ENCODE data around the gene HDAC4. TPM values are rescaled to one million over a fixed set of nuclear protein-coding genes. Genes with fewer than 3 reads are reported as not detected.

The HDAC4 gene
- polyA plus RNA-seq, 10 donors = 10.2 to 15.4 (median 11.9) TPM

DNA sequence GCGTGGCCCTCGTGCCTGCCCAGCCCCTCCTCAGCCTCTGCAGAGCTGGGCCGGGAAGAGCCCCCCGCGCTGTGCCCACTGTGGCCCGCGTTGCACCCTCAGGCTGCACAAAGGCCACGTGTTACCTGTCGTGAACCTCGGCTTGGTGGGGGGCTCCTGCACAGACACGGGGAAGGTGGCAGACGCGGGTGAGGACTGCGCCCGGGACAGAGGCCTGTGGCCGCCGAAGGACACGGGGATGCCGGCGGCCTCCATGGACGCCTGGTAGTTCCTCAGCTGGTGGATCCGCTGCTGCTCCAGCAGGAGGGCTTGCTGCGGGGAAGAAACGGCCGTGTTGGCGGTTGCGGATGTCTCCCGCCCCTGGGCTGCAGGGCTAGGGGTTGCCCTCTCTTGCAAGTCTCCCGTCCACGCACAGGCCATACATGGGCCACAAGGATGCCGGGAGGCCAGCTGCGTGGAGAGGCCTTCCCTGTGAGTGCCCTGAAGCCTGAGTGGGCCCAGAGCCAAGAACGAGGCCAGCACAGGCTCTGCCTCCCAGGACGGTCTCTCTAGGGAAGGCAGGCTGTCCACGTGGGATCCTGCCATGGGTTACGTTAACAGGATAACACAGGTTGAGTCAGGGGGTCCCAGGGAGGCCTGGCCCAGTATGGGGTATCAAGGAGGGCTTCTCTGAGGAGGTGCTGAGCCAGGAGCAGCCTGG lies 289.3 kb downstream of the HDAC4 start:
- no peak for DNase-seq

DNA sequence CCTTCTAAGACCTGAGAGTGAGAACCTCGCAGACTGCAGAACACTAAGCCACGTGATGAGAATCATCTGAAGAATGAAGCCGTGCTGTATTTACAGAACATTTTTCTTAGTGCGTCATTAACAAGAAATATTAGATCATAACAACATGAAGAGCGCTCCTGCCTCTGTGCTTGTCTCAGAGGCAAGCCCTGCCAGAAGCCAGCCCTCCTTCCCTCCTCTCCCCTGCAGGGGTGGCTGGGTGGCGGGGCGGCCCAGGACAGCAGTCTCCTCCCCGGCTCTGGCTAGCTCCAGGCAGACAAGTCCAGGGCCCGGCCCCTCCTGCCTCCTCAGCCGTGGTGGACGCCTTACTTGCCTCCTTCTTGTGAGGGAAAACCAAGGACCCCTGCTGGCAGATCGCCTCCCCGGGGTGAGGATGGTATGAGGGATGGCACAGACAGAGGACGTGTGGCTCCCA lies 290.2 kb downstream of the HDAC4 start:
- DNase-seq = no peak

DNA sequence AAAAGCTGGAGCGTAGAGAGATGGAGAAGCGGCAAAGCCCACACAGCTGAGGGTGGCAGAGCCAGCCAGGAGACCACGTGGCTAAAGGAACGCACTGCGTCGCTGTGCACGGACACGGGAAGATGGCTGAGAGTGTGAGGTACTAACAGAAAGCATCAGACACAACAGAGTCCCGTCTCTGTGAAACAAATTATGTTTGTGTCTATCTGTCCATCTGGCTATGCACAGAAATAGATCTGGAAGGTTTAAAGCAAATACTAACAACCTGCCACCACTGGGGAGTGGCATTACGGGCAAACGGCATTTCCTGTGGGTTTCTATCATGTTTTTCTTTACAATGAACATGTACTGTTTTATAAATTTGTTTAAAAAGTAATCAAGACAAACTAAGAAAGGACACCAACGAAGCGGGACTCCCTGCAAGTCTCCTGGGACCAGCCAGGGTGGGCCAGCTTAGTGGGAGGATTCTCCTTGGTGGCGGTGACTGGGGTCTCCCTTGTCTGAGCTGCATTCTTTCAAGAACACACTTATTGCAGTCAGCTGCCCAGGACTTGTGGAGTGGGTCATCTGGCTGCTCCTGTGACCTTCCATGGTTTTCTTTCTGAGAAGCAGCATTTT lies 290.8 kb downstream of the HDAC4 start:
- no peak for DNase-seq

DNA sequence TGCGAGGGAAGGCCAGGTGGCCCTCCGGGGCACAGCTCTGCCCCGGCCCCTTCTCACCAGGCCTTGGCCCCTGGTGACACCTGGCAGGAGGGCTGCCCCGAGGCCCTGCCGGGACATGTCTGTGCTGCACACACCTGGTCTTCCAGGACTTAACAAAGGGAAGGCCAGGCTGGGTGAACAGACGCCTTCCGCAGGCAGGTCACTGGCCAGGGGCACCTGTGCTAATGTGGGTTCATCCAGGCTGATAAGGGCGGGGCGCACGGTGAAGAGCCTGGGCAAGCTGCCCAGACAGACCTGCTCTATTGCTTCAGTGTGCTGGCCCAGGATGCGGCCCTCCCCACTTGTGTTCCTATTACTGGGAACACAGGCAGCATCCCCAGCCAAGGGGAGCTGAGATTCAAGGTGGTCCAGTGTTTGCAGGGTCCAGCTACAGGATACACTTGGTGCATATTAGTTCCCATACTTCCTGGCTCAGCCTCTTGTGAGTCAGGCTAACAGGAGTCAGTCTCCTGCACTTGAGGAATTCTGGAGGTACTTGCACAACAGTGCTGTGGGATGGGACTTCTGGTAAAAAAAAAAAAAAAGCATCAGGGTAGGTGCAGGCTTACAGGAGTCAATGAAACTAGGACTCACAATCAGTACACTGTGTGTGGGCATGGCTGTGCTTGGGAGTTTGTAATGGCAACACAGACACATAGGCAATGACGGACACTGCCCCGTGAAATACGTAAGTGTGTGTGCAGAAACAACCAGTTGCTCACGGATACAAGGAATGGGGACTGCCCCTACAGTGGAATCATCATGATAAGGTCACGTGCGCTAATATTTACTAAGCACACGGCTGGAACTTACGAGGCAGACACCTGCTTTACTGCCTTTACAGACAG lies 291.5 kb downstream of the HDAC4 start:
- DNase-seq = no peak

DNA sequence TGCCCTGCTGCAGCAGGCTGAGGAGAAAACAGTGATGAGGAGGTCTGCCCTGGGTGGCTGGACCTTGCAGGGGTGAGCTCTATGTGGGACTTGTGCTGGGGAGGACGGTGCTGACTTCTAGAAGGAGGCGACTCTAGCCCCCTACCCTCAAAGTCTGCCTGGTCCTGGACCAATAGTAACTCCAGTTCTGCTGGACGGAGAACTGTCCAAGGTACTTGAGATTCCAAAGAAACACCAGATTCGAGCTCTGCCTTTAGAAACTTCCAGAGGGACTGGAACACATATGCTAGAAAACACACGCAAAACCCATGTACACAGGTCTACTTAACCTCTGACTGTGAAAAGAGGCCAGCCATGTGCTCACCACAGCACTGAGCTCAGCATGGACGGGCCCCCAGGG lies 292.4 kb downstream of the HDAC4 start:
- no peak for DNase-seq

DNA sequence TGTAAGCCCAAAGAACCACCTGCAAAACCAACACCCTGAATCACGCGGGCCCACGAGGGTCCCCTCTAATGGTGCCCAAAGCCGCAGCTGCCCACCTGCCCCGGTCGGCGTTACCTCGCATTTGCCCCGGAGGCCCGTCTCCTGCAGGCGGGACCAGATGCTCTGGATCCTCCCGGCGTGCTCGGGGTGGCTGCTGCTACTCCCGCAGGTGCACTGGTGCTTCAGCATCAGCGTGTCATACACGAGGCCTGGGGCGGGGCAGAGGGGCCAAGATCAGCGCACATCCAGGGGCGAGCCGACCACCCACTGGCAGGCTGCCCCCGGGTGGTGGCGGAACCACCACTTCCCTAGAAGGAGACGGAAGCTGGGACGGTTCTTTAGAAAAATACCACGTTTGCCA lies 292.9 kb downstream of the HDAC4 start:
- DNase-seq = no peak

DNA sequence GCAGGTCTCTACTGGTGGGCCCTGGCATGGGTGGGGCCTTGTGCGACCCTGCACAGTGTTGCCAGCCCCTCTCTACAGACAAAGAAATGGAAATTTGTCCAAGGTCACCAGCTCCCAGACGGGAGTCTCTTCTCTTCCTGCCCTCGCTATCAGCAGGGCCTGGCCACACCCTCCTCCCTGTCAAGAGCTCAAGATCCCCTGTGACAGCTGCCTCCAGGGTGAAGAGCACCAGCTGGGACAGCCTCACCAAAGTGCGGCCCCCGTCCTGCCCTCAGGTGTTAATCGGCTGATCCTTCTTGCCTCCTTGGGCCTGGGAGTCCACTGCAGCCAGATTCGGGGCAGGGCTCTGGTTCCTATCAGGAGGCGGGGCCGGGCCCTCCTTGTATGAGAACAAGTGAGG lies 293.9 kb downstream of the HDAC4 start:
- DNase-seq = no peak

DNA sequence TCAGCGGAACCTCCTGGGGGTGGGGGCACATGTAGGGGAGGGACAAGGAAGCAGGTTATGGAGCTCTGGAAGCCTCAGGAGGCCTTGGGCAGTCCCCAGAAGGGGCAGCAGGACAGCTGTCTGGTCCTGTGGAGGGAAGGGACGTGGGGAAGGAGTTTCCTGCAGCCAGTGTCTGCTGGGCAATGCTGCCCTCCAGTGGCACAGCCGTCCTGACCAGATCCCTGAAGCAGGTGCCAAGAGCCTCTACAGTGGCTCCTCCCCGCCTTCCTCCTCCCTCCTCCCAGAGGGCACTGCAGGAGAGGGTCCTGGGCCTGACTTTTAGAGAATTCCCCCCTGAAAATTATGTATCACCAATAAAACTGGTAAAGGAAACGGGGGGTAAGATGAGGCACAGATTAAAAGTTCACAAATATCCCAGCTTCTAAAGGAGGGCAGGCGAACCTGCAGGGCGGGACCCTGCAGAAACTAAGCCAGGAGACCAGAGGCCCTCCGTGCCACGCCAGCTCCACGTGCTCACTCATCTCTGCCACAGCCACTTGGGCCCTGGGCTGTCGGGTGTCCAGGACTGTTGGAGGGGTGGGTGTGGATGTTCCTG lies 294.4 kb downstream of the HDAC4 start:
- DNase-seq = peak; percentile 56 to 75 (median 59)

DNA sequence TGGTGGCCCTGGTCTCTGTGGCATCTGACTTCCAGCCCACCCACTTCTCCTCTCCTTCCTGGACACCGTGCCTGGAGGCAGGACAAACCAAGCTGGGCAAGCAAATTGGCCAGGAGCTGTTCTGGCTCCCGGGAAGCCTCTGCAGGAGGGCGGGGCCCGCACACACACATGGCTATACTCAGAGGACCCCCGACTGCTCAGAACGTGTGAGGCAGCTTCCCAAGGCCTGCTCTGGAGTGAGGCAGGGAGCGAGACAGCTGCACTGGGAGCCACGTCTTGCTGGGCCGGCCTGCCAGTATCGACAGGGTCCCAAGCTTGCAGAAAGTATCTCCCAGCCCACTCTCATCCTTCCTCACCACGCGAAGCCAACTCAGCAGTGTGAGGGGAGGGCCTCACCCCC lies 295.6 kb downstream of the HDAC4 start:
- DNase-seq = peak in 2 of 3 donors; percentile 26 to 58

DNA sequence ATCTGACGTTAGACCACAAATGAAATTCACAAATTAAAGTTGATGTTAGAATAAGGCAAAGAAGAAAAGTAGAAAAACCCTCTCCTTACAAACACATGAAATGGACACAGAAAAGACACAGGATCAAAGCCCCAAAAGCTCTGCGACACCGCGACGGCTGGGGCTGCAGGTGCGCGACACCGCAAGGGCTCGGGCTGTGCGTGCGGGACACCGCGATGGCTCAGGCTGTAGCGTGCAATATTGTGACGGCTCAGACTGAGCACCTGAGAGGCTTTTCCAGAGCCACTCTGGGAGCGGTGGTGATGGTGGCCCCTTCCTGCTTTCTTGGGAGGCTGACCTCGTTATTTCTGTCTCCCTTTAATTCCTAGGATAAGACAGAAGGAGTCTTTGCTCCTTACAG lies 296.0 kb downstream of the HDAC4 start:
- DNase-seq = no peak

DNA sequence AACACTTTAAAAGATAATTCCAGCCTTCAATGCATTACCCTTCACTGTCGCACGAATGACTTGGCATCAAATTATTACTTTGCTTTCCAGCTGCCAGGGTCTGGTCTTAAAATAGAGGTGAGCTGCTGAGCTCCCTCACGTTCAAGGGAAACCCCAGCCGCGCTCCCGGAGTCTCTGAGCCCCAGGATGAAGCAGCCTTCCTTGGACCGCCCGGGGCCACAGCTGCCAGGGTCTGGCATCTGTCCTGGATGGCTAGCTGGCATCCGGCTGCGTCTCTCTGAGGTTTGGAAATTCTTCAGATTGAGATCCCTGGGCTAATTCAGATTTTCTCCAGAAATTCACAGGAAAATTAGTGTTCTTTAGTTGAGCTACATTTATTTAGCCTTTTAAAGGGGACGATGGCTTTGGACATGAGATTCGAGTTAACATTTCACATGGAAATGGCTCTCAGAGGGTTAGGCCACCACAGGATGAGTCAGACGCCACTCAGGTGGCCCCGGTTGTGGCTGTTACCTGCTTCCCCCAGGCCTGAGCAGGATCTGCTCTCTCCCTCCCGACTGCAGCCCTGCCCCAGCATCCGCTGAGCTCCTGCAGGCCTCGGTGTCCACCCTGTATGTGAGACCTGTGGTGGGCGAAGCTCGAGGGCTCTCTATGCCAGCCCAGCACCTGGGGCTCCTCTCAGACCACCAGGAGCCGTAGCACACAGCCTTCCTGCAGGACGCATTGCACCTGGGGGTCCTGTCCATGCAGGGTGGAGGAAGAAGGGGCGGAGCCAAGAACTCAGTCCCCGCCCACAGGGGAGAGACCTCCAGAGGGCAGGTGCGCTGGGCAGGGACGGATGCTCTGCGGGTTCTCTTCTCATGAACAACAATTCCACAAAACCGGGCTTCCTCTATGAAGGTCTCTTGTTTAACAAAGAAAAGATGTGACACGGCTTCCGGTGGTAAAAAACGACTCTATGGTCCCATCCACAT lies 297.4 kb downstream of the HDAC4 start:
- peak in 2 of 3 donors; percentile 27 to 31 for DNase-seq

DNA sequence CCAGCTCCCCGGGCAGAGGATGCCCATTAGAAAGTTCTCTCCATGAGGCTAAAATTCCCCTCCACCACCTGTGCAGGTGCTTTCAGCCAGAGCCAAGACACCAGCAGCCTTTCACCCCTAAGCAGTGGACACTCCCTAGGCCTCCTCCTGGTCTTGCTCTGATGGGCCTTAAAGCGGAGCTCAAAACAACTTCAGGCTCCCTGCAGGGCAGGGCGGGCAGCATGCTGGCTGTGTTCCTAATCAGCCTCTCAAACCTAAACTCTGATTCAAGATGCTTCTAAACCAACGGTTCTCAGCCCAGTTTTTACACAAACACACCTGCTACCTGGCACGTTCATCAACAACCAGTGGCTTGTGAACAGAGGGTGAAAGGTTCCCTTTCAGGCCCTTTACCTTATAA lies 298.6 kb downstream of the HDAC4 start:
- DNase-seq = no peak

DNA sequence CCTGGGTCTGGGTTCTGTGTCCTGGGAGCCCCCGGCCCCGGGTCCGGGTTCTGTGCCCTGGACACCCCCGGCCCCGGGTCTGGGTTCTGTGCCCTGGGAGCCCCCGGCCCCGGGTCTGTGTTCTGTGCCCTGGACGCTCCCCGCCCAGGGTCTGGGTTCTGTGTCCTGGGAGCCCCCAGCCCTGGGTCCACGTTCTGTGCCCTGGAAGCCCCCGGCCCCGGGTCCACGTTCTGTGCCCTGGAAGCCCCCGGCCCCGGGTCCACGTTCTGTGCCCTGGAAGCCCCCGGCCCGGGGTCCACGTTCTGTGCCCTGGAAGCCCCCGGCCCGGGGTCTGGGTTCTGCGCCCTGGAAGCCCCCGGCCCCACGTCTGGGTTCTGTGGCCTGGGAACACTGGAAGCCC lies 299.0 kb downstream of the HDAC4 start:
- no peak for DNase-seq

DNA sequence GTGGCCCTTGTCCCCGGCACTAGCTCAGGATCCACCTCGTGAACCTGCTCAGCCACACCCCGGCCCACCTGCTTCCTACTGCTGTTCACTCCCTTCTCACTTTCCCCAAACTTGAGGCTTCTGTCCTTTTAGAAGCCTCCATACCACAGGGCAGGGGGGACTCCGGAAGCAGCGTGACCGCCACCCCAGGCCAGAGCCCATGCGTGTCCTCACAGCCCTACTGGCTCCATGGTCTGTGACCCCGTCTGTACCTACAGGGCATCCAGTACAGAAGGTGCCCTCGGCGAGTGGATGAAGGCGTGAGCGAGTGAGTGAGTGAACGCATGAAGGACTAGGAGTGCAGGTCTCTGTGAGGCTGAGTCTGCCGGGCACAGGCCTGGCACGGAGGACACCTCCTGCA lies 299.7 kb downstream of the HDAC4 start:
- no peak for DNase-seq

DNA sequence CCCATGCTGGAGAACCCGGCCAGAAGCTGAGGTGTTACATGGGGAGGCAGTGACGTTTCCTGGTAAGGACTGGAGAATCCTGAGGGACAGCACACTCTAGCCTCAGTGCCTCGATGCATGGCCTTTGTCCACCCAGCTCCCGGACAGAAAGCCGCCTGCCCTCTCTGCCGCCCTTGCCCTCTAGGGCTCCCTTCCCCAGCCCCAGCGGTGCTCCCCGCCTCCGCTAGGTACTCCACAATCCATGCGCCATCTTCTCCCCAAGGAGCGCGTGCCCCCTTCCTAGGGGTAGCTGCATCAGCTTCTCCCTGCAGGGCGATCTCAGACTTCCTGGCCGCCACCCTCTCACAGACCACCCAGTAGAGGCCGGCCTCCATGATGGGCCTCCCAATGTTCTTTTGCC lies 301.3 kb downstream of the HDAC4 start:
- DNase-seq = no peak

DNA sequence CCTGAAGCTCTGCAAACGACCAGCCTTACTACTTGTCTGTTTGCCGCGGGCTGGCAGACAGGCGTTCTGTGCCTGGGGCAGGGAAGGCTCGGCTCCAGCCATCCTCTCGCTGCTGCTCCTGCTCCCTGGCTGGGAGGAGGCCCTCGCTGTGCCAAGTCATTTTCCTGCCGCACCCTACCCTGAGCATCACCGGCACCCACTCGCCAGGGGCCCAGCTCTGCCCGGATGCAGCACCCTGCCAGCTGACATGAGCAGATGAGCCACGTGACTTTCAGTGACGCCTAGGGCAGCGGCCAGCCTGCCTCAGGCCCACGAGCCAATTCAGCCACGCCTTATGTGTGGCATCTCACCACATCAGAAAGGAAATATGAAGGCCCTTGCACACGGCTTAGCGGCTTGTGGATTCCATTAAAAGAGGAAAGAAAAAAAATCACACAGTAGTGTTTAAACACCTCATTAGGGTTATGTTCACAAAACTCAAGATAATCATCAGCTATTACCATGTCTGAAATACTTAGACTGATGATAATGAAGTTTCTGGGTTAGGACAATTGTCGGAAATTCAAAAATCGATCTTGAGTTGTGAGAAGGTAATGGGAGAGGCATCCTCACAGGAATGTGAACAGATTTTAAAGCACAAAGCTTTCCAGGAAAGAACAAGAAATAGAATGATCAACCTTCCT lies 302.4 kb downstream of the HDAC4 start:
- DNase-seq = no peak

DNA sequence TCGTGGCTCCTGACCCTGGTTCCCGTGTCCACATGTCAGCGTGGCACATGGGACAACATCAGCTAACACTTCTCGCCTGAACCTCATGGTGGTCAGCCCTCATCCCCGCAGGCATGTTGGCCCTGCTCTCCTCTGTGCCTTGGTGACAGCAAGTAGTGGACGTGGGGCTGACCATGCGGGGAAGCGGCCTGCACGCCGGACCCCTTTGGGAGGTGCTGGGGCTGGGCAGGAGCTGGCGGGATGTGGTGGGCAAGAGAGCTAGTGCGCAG lies 303.5 kb downstream of the HDAC4 start:
- DNase-seq = no peak

DNA sequence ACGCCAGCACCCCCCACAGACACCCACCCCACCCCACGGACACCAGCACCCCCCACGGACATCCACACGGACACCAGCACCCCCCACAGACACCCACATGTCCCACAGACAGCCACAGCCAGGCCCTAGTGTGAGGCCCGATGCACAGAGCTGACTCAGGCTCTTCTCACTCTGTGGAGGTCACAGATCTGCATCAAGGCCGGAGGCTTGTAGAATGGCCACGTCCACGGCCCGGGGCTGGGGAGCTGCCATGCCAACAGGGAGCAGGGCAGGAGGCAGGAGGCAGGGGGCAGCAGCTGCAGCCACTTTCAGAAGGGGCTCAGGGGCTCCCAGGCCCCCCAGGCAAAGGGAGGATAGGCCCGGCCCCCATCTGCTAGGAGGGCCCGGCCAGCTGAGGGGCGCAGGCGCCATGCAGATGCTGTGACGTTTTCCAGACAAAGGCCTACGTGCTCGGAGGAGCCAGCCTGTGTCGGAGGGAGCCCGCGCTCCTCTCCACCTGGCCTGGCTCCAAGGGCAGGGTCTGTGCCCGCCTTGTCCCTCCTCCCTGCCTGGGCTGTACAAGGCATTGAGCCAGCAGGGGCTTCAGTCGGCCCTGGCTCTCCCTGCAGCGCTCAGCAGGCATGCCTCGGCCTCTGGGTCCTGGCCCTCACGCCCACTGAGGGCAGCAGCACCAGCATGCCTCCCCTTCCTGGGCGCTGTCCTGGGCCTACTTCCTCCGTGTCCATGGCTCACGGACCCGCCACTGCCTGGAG lies 304.0 kb downstream of the HDAC4 start:
- no peak for DNase-seq

DNA sequence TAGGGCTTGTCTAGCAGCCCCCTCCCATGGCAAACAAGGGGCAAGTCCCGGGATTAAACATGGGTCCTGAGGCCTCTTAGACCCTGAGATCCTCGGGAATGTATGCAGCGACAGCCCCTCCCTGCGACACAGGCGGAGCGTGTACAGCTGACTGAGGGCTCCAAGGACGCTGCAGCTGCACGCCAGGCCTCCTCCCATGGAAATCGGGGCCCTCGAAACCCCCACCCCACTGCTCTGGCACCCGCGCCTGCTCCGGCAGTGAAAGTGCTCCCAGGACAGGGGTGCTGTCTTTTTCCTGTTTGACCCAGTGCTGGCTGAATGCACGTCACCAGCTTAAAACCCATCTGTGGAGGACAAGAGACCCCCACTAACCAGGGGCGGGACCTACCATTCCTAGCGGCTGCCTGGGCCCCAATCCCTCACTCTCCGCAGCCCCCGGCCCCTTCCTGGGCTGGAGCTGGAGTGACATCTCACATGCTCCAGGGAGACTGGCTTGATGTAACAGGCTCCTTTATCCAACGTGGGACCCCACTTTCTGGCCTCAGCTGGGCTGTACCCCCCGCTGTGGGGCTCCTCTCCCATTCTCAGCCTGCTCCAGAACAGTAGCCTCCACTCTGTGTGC lies 305.2 kb downstream of the HDAC4 start:
- DNase-seq = peak in 2 of 3 donors; percentile 43 to 81

DNA sequence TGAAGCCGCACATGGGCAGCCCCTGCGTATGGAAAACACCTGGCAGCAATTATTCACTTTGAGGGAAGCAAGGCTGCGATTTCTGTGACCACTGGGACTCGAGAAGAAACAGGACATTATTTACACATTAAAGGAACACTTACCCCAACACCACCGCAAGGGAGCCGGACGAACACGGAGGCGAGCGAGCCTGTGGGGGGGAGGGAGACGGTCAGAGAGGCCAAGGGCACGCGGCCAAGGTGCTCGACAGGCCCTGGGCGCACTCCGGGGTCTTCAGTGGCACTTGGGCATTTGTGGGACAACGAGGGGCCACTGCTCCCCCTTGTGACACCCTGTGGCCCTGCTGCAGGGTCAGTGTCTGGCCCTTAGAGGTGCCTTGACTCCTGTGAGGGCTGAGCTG lies 306.0 kb downstream of the HDAC4 start:
- no peak for DNase-seq
